Islet of Langerhans (tissue), 1 donor: ENCODE results near the gene IST1.

Experiments
- FAIRE-seq: peaks from one replicate; lab custom pipeline; 2011; peaks lifted over from hg19 to GRCh38; lab: Jason Lieb, UNC

Gene IST1

DNA sequence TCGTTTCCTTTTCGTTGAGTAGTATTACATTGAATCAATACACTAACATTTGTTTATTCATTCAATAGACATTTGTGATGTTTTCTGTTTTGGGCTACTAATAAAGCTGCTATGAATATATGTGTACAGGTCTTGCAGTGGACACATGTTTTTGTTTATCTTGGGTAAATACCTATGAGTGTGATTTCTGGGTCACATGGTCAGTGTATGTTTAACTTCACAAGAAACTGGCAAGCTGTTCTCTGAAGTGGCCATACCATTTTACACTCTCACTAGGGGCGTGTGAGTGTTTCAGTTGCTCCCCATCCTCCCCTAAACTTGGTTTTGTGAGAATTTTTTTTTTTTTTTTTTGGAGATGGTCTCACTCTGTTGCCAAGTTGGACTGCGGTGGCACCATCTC, 69.9 kb downstream of the IST1 start:
- no peak for FAIRE-seq

DNA sequence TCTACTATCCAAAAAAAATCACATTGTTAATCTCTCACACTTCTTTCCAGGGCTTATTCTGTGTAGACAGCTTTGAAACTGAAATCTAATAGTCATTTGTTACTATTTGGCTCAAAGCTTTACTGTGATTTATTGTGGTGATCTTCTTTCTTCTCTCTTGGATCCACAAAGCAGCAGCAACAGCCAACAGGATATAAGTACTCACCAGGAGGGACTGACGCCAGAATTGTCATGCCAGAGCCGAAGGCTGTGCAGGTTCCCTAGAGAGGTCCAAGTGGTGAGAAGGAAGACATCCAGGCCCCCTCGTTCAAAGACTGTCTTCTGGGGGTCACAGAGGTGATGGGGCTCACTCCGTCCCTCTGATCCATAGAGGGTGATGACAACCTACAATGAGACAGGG, 71.6 kb downstream of the IST1 start:
- no peak for FAIRE-seq

GRCh38 chr16:71969353-71969752, 74.0 kb downstream of the IST1 start:
- FAIRE-seq, result no peak

GRCh38 chr16:71971571-71971970, 76.2 kb downstream of the IST1 start:
- no peak for FAIRE-seq

GRCh38 chr16:71972356-71972755, 77.0 kb downstream of the IST1 start:
- FAIRE-seq, result no peak

DNA sequence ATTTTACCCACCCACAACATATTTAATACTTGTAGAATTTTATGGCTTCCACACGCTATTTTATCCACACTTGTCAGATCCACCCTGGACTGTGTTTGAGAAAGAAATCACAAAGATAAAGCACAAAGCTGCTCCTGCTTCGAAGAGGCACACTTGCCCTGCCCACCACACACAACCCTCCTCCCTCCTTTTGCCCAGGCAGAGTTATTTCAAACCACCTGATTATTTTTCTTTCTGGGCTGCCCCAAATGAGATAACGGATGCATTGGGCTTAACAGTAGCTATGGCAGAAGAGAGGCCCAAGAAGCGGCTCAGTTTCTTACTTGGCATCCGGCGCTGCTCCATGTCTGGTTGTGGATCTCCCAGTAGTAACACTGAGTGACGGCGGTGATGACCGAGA, 77.7 kb downstream of the IST1 start:
- FAIRE-seq, result no peak

DNA sequence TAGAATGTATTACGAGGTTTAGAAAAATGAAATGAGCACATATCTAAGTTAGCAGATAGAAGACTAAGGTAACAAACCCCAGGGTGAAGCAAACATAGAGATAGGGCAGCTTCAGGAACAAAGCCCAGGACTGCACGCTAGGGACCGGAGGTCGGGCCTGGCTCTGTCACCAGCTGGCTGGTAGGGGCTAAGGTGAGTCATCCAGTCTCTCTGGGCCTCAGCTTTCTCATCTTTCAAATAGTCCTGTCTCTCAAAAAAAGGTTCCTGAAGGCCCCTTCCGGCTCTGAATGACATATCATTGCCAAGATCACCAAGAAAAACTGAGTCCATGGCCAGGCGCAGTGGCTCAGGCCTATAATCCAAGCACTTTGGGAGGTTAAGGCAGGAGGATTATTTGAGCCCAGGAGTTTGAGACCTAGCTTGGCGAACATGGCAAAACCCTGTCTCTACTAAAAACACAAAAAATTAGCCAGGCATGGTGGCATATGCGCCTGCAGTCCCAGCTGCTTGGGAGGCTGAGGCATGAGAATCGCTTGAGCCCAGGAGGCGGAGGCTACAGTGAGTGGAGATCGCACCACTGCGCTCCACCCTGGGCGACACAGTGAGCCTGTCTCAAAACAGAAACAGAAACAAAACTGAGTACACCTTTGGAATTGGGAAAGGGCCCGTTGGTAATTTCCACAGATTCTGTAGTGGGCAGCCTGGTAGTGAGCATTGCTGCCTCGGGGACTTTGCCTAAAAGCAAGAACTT, 78.9 kb downstream of the IST1 start:
- FAIRE-seq, result no peak
